HK-2 (cell line): ENCODE results near the gene EFHC1.
"Not testable (repeated sequence)": the region's sequence is repeated elsewhere in the genome, so short reads cannot be mapped to it uniquely, and the experiment has no call there.

ENCODE experiments used
- DNase-seq: peaks from one replicate; pipeline ENCODE4 v3.0.0-alpha.2; 2018; ENCODE audit not compliant: unreplicated experiment

The EFHC1 gene

DNA sequence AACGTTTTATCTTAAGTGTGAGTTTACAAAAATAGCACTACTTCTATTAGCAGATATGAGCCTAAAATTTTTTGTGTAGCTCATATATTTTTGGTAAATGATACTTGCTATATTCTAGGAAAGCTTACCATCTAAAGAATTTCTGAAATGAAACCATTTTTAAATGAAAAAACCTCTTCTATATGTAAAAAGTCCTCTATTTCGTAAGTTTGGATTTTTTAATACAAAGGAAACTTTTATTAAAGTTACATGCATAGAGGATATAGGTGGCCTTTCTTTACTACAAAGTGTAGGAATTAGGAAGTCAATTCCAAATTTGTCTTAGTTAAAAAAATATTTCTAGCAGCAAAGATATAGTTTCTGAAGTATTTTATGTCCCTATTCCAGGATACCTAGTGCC is 18.8 kb downstream of the EFHC1 start:
- no peak for DNase-seq

DNA sequence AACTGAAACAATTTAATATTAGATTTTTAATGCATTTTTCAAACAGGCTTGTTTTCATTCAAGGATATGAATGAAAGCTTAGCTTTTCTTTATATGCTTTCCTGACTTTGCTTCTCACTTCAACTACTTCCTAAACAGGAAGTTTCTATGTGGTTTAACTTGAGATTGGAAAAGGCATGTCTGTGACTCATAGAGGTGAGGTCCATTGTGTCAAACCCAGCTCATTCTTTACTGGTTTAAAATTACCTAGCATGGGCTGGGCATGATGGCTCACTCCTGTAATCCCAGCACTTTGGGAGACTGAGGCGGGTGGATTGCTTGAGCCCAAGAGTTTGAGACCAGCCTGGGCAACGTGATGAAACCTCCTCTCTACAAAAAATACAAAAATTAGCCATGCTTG is 34.4 kb downstream of the EFHC1 start:
- peak; percentile 14 for DNase-seq

DNA sequence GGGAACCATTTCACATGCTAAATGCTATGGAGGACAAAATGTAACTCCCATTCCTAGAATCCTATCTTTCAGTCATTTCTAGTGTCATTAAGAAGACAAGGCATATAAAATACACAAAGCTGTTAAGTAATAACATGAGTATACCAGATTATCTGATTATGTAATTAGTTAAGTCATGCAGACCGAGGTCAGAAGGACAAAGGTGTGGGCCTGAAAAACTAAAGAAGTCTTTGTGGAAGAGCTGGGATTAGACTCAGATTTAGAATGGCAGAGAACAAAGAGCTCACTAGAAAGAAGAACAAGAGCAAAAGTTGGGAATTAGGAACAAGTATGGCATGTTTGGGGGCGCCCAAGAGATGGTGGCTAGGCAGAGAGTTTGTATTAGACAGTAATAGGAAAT is 37.0 kb downstream of the EFHC1 start:
- DNase-seq = no peak

DNA sequence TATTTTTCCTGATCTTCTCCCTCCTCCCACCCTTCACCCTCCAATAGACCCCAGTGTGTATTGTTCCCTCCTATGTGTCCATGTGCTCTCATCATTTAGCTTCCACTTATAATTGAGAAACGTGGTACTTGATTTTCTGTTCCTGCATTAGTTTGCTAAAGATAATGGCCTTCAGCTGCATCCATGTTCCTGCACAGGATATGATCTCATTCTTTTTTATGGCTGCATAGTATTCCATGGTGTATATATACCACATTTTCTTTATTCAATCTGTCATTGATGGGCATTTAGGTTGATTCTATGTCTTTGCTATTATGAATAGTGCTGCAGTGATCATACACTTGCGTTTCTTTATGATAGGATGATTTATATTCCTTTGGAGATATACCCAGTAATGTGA is 41.1 kb downstream of the EFHC1 start:
- not testable (repeated sequence) for DNase-seq

DNA sequence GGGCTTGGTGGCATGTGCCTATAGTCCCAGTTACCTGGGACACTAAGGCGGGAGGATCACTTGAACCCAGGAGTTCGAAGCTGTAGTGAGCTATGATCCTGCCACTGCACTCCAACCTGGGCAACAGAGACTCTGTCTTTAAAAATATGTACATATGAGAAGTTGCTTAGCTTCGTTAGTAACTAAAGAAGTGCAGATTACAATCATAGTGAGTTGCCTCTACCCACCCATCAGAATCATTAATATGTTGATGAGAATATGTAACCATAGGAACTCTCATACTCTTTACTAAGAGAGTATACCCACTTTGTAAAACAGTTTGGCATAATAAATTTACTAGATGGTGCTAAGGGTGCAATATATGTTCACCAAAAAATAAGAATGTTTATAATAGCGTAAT is 54.0 kb downstream of the EFHC1 start:
- no peak for DNase-seq

DNA sequence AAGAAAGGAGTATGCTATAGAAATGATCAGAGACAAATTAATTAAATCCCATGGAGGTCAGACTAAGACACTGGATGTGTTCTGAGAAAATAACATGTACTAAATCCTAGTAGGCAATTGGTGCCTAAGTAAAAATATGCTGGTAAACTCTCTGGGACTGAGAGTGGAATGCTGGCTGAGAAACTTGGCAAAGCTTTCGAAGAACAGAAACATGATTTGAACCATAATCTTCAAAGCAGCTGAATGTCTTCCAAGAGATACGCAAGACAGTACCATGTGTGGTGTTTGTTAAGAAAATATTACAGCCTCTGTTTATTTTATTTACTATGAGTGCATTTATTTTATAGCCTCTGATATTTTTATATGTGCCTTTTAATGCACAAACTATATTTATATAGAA is 55.2 kb downstream of the EFHC1 start:
- DNase-seq = no peak

DNA sequence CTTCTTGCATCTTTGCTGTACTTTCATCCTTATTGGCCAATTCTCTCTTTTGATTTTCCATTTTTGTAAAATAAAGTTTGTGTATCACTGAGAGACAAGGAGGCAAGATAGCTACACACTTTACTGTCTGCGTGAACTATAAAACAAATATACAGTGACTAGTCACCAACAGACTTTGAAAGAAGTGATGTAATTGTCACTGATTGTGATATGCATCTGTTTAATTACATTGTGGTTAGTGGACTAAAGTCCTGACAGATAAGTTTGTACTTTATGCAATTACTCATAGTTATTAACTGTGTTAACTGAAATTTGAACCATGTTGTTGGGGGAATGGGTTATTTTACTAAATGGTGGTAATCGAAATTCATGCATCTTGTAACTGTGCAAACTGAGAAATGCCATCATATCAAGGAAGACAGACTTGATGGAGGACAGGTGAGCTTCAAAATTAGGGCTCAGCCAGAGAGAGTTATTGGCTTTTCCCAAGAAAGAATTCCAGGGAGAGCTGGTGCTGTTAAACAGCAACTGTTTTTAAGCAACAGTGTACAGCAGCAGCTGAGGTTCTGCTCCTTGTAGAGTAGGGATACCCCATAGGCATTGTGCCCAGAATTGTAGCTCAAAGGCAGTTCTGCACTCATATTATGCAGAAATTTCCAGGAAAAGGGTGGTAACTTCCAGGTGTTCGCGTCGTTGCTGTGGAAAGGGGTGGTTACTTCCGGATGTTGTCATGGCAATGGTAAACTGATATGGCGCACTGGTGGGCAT is 62.9 kb downstream of the EFHC1 start:
- no peak for DNase-seq

DNA sequence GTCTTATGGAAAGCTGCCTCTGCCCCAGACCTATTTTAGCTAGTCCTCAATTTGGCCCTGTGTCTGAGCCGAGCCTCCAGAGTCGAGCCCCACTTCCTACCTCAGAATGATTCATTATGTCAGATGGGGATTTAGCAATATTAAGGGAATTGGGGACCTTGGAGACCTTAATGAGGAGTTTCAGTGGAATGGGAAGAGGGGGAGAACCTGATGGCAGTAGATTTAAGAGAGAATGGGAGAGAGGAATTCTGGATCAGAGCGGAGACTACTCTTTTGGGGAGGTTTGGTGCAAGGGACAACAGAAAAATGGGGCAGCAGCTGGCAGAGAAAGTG is 63.5 kb downstream of the EFHC1 start:
- no peak for DNase-seq

DNA sequence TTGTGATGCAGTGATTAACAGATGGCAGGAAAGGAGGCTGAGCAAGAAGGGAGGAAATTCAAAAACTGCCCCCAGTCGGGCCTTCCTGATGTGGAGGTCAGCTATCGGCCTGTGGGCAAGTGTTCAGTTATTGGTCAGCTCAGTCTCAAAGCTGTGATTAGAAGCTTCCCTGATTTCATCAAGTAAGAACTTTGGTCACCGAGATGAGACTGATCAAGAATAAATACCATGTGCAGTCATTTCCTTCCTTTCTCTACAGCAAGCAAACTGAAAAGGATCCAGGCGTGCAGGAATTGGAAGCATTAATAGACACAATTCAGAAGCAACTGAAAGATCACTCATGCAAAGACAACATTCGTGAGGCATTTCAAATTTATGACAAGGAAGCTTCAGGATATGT is 69.7 kb downstream of the EFHC1 start:
- no peak for DNase-seq

DNA sequence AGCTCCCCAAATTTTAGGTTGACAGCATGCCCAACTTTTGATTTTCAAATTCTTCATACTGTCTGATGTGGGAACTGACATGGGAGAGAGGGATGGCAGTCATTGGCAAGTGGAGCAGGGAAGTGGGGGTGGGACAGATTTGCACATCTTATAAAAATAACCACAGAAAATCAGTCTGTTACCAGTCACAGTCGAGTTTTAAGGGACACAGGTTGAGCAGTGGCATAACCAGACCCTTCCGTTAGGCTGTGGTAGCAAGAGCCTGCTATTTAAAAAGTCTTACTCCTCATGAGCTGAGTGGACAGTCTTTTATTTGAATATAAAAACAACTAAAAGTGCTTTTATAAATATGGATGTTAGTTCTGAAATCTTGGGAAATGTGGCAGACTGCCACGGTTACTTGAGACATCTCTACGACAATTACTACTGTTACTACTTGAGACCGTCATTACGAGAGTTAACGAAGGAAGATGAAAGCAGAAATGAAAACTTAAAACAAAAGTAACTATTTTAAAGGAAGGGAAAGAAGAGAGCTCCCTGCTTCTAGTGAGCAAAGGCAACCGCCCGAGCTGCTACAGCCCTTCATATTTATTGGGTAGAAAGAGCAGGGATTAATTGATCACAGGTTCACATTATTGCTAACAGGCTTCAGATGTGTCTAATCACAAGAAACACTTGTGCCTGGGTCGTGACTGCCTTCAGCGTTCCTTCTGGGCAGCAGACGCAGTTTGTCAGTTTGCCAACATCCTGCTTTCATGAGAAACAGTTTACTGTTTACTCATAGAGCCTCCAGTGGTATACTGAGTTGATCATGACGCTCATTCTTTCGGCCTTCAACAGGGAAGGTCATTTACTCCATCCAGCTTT is 71.3 kb downstream of the EFHC1 start:
- no peak for DNase-seq

DNA sequence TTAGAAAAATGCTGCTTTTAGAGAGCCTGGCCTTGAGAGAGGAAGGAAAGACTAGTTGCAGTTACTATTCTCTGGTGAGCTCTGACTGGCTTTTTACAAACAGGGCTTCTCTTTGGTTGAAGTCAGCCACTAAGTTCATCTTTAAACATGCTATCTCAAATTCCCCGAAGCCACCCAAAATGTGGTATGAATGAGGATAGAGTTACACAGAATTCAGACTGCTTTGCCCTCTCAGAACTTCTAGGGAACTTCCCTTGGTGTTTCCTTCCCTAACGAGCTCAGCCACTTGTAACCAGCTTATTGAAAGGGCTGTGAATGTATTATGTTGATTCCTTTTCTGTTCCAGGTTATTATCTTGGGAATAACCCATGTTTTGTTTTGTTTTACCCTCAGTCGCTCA is 73.5 kb downstream of the EFHC1 start:
- no peak for DNase-seq

DNA sequence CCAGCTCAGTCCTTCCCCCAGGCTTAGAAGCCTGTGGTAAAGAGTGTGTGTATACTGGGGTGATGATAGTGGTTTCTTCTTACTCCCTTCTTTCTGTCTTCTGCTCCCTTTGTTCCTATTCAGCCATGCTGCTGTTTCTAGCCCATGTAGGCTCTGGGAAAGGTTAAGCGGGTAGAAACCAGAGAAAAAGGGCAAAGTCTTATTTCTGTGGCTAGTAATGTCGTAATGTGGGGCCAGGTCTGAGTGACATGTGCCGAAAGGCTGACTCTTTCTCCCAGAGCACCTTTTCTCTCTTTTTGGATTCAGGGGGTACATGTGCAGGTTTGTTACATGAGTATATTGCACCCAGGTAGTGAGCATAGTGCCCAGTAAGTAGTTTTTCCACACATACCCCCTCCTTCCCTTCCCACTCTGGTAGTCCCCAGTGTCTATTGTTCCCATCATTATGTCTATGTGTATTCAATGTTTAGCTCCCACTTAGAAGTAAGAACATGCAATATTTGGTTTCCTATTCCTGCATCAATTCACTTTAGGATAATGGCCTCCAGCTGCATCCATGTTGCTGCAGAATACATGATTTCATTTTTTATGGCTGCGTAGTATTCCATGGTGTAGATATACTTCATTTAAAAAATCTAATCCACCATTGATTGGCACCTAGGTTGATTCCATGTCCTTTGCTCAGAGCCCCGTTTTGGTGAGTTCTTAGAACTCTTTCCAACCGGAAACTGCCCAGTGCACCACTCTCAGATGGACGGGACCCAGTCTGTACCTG is 74.3 kb downstream of the EFHC1 start:
- DNase-seq = no peak

DNA sequence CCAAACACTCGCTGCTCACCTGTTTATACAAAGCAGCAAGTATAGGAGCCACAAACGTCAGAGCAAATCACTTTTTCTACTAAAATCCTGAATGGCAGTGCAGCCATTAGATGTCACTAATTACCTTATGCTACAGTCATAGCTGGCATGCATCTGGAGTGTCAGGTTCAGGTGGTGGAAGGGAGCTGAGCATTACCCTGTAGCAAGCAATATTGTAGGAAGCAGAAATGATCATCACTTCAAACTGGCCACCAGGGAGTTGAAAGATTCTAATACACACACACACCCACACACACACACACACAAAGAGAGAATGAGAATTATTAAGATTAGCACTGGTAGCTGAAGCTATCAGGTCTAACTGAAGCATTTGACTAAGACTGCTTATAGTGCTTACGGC is 75.8 kb downstream of the EFHC1 start:
- DNase-seq = no peak

DNA sequence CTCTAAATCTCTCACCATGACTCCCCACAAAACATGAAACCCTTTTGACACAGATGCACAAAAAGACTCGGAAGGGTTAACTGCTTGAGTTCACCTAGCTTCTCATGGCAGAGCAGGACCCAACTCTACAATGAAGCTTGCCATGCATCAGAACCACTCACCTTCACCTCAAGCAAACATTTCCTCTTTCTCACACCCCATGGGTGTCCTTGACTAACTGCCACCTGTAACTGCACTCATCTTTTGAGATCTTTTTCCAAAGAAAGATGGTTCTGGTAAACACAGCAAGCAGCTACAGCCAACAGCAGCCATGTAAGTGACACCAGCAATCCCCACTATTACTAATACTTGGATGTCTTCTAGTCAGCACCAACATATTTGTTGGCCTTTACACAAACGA is 76.5 kb downstream of the EFHC1 start:
- no peak for DNase-seq

DNA sequence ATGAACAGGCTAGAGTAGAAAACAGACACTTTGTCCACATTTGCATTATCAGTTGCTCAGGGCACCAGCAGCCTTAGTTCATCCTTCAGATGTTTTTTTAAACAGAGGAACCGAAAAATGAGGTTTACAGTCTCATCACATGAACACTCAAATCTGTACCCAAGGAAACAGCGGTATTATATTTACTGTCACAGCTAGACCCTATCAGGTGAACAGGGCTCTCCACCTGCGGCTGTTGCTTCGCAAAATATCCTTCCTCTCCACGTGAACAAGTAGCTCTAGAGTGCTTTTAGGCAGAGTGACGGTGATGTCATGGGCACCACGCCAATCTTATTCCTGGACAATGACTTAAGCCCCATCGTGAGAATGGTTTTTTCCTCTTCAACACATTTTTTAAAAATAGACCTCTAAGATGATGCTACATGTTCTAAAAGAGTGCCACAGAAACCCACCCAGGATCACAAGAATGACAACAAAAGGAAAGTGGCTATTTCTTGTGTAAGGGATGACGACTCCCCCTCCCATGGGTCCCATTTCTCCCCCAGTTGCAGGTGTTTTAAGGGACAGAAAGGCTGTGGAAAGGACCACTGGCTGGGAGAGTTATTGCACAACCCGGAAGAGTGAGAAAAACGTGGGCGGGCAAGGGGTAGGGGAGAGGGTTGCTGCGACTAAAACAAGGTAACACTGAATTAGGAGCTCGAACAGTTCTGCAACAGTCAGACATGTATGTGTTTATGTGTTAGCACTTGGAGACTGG is 77.7 kb downstream of the EFHC1 start:
- DNase-seq = no peak

DNA sequence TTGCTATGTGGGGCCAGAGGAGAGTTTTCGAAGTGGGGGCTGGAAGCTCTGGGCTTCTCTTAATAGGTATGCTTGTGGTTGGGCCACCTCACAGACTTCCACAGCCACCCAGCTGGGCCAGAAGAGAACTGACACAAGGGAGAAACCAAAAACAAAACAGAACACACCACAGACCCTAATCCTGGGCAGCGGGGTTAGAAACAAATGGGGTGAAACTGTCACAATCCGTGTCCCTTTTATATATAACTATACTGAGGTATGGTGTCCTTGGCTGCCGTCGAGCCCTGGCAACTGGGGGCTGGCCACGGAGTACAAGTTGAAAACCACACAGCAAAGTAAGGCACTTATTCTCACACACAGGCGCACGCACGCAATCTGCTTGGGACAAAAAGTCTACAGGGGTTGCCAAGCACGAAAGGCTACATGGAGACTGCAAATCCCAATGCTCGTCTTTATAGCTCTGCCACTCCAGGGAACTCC is 78.4 kb downstream of the EFHC1 start:
- no peak for DNase-seq

DNA sequence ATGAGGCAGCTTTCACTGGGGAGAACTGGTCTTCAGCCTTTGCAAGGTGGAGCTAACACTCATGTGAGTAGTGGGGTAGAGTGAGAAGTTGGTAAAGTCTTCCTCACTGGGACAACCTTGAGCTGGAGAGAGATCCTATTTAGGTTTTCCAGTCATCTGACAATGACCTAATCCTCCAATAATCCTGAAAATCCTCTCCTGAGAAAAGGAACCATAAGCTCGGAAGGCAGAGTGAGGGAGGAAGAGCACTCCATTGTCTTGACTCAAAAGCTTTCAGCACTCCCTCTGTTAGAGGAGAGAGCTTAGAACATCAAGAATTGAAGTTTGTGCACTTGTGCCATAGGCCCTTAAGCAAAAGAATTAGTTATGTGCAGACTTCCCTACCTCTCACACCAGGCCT is 78.9 kb downstream of the EFHC1 start:
- no peak for DNase-seq

DNA sequence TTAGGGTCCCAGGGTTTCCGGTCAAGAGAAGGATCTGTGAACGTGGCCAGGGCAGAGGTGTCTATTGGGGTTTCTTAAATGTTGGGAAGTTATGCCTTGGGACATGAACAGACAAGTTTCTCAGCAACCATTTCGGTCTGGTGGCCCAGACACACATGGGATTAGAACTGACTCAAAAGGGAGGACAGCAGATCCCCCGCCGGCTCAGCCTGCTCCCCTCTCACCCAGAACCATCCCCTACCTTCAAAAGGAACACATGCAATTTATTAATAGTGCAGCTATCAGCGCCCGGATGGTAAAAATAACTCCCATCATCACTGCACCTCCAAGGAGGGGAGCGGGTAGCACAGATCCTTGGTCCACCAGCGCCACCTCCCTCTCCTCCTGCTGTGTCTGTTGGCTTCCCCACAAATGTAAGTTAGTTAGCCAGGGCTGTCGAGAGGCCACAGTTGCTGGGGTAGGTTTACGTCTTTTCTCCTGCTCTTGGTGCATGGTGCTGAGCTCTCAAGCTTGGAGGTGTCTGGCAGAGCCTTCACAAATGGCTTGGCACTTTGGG is 79.6 kb downstream of the EFHC1 start:
- DNase-seq = no peak

DNA sequence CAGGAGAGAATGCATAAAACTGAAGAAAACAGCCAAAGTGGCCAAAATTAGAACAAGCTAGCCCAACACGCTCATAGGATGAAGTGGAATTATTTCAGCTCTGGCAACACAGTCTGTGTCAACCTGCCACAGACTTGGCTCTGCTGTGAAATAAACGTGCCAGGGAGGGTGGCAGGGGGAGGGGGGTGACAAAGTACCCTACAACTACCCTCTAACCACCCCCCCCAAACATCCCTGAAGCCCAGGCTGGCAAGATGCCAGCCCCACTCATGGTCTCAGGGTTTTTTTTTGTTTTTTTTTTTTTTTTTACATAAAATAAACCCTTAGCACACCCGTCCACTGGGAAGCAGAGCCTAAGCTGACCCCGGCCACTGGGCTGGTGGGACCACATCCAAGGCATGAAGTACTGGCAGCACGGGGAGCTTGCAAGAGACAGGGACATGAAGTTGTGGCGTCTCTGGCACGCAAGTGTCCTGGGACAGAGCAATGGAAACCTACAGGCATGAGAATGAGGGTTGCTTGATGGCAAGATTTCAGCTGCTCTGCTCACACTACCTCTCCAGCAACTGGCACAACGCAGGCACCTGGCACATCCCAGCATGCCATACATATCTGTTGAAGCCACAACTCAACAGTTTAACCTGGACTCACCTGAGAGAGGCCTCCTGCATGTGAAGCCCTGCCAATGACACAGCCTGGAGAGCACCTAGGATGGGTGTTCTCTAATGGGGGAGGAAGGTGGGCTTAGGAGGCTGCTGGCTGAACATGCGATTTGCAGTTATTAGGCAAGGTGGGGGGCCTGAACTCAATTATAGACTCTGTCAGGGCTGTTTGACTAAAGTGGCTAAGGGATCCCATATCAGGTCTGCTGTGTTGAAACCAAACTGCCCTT is 80.3 kb downstream of the EFHC1 start:
- no peak for DNase-seq

DNA sequence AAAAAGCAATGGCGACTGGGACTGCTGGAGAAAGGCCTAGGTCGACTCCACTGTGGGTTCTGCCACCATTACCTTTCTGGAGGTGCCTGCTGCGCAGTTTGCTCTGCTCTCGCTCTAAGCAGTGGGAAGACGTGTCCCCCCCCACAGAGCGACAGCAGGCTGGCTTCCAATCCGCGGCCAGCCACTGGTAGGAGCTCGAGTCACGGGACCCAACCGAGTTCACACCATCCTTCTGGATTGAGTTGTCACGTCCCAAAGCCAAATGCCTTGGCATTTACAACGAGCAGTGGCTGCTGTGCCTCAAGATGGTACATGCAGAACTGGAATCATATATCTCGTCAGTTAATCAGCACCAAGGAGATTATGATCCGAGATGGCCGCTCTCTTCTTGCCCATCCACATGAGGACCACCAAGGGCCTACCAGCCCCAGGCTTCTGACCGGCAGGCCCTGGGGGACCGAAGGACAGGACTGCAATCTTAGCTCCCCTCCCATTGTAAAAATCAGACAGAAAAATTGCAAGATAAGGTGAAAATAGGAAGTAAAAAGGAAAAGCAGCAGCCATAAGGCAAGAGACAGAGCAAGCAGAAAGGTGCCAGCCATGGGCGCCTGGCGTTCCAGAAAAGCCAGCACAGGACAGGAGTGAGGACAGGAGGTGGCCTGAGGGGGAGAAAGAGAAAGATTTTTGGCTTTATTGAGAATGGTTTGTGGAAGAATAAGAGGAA is 82.3 kb downstream of the EFHC1 start:
- DNase-seq = no peak
